GM18520 (cell line): ENCODE data around the gene INPP5B.
"Not testable (repeated sequence)": the region's sequence is repeated elsewhere in the genome, so short reads cannot be mapped to it uniquely, and the experiment has no call there.

Source experiments
- ATAC-seq: cut with Tn5 transposase; IDR thresholded peaks from one replicate; pipeline ENCODE4 v1.9.1; 2021; ENCODE audit not compliant: unreplicated experiment

Gene INPP5B

GRCh38 chr1:37946703-37947360 is at the start of gene INPP5B:
Gene INPP5B (minus strand): TSS chr1:37947053. CDS start chr1:37946308, 745 bp downstream.
- peak; percentile 51 for ATAC-seq

DNA sequence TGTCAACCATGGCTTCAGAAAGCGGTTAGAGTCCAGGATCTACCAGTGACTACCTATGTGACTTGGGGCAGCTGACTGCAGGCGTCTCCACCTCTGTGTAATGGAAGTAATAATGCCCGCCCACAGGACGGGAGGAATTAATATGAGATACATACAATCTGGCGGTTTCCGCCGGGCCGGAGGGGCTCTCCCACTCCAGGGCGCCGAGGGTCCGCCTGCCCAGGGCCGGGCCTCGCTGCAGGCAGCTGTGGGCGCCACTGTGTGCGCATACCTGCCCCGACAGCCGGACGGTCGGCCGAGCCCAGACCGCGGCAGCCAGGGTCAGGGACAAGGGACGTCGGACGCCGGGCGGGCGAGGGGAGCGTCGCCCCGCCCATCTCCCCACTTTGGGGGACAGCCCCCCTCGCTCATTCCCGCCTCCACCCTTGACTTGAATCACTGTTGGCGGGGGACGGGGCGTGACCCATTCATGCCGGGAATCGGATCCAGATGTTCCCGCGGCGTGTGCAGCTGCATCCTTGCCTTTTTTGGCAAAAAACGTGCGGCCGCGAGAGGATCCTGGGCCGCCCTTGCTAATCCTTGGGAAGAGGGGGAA is 49.0 kb upstream of the INPP5B start:
- ATAC-seq, result no peak

DNA sequence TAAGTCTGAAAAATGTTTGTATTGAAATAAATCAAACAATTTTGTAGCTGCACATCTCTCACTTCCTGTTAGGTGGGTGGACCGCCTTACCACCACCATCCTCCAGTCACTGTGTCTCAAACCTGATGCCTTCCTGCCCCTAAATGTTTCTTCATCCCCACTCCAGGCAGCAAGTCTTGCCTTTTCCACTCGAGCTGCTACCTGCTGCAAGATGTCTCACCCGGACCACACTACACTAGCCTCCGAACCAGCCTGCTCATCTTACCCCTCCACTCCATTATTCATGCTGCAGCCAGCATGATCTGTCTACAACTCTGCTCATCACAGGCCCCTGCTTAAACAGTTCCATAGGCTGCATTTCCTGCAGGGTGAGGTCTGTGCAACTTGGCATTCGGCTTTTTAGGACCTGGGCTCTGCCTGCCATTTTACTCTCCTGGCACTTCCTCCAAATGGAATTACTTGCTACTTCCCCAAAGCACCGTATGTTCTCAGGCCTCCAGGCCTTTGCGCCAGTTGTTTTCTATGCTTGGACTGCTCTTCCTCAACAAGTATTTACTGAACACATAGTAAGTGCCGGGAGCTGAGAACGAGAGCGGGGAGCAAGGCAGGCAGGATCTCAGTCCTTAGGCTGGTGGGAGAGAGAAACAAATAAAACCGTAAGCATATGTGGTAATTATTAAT is 48.2 kb upstream of the INPP5B start:
- no peak for ATAC-seq

DNA sequence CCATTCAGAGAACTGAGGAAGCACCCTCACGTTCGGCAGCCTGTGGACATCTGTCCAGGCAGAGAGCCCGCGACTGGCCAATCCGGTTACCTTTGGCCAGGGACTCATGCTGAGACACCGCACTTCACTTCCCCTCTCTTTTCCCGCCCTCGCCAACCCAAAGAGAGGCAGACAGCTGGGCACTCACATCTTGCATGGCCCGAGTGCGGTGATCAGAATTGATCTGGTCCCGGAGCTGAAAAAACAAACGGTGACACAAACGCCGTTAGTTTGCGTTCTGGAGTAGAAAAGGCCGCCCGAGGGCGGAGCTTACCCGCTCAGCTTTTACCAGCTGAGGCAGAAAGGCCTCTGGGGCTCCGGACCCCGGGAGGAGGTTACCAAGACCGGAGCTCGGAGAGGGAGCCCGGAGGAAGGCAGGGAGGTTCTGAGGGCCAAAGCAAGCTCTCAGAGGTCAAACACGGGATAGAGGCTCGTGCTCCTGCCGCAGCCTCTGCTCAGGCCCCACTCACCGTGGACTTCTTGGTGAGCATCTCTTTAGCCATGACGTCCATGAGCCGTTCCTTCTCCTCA is 42.6 kb upstream of the INPP5B start:
- peak; percentile 21 for ATAC-seq

- no peak for ATAC-seq
Observed at GRCh38 chr1:37987679-37988078, 40.8 kb upstream of the INPP5B start.

GRCh38 chr1:37983546-37983945 is 36.7 kb upstream of the INPP5B start:
- ATAC-seq, result no peak

DNA sequence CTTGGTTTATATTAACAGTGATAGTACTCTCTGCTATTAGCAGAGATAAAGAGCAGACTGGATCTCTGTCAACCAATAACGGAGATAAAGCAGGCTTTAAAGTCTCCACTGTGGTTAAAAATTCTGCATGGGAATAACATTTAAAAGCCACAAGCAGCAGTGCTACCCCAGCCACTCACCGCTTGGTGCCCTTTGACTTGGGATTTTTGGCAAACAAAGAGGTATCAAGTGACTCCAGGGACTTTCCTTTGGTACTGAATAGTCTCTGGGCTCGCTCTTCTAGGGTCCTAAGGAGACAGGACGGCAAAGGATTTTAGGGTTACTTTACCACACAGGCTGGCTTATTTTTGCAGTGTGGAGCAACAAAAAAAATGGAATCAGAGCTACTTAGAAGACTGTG is 31.7 kb upstream of the INPP5B start:
- ATAC-seq, result no peak

DNA sequence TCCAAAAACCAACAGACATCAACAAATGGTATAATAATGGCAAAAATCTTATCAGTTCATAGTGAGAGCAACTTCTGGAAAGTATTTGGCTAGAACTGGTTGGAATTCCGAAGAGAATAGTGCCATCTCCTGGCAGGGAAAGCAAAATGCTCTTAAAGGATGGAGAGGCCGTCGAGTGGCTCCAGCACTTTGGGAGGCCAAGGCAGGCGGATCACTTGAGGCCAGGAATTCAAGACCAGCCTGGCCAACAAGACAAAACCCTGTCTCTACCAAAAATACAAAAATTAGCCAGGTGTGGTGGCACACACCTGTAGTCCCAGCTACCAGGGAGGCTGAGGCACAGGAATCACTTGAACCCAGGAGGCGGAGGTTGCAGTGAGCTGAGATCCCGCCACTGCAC is 28.2 kb upstream of the INPP5B start:
- not testable (repeated sequence) for ATAC-seq

GRCh38 chr1:37974567-37974966 is 27.7 kb upstream of the INPP5B start:
- ATAC-seq, result no peak

GRCh38 chr1:37973684-37974083 is 26.8 kb upstream of the INPP5B start:
- ATAC-seq, result not testable (repeated sequence)

- ATAC-seq, result no peak
Observed at GRCh38 chr1:37965301-37965700, 18.4 kb upstream of the INPP5B start.

GRCh38 chr1:37964106-37964505 is 17.3 kb upstream of the INPP5B start:
- ATAC-seq, result not testable (repeated sequence)

DNA sequence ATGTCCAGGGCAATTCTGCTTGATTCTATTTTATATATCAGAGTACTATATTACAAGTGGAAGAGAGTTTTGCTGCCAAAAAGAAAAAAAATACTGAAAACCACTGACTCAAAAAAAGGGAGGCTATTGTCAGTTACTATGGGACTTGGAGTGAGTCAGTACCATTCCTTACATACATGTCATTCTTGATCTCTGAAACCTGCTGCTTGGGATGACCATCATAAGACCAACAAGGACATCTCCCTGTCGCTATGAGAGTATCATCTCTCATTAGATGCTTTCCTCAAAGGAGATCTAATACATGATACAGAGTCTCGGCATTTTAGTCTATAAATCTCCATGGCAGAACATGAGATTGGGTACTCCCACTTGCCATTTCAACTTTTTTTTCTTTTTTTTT is 11.8 kb upstream of the INPP5B start:
- no peak for ATAC-seq

DNA sequence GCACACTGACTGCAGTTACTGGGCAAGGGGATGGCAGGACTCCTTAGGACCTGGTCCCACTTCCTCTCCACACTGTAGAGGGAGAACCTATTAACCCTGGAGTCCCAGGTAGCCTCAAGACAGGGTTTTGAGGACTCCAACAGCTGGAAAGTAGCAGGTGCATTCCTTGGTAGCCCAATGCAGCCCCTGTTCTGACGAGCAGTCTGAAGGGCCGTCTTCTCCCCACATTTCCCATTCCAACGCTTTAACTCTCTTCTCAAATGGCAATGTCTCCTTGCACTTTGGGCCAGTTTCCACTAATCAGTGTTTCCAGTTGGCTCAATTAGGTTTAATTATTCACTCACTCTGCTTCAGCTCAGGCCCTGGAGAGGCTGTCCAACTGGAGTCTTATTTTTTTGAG is 8.8 kb upstream of the INPP5B start:
- ATAC-seq, result no peak

DNA sequence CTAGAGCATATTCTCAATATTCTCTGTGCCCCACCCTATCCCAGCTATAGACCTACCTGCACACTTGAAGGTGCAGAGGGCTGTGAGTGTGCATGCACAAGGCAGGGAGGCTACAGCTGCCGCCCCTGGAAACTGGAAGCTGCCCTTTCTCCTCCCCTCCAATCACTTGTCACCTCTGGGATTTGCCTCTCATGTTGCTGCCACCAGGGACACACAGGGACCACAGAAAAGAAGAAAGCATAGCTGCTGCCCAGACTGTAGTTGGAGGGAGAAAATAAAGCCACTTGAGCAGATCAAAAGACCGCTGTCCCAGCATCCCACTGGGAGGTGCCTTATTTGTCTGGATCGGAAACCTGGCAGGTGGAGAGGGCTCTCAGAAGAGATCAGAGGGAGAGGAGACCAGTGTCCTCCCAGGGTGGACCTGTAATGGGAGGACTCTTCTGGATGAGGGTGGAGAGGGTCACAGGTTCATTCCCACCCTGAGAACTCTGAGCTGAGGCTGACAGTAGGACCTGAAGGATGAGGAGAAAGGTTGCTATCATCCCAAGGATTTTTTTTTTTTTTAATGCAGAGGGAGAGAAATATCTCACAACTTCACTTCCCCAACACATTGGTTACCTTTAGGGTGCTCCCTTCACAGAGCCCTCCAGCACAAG is 7.6 kb upstream of the INPP5B start:
- no peak for ATAC-seq

DNA sequence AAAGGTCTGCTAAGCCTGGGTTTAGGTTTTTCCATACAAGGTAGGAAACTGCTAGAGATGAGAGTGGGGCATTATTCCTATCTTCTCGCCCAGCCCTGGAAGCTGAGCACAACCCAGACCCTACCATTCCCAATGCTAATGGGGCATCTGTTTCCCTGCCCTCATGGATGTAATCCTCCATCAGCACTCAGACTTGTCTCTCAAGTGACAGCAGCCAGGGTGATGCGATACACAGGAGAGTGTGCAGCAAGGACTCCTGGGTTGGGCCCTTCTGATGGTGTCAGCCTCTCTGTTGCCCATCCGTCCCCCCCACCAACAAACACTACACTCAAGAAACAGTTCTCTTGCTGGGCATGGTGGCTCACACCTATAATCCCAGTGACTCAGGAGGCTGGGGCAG is 5.9 kb upstream of the INPP5B start:
- ATAC-seq, result no peak

- ATAC-seq, result no peak
Observed at GRCh38 chr1:37951783-37952624, 5.2 kb upstream of the INPP5B start.

DNA sequence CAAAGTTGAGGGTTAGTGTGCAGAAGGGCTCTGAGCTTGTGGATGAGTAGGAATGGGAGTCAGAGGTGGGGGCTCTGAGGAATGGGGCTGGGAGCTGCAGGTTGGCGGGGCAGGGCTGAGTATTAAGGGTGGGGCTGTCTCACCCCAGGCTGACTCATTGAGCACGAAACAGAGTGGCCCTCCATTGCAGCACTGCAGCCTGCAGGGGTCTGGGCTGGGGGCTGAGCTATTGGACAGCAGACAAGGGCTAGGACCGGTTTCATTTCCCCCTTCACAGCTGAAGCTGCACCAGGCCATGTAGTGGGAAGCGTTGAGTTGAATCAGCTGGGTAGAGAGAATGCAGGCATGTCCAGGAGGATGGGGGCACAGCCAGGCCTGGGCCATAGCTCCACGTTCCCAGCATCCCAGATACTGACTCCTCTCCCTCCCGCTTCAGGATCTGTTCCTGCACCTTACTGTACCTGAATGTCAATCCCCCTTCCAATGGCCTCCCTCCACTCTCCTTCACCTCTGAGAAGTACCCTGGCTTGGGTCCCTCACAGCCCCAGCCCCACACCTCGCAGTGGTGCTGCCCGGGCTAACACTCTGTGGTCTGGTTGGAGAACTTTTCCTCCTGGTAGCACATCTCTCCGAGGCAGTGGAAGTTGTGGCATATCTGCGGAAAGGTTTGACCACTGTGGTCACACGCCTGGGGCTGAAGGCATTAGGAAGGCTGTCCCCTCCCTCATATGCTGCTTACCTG is 4.4 kb upstream of the INPP5B start:
- ATAC-seq, result no peak

DNA sequence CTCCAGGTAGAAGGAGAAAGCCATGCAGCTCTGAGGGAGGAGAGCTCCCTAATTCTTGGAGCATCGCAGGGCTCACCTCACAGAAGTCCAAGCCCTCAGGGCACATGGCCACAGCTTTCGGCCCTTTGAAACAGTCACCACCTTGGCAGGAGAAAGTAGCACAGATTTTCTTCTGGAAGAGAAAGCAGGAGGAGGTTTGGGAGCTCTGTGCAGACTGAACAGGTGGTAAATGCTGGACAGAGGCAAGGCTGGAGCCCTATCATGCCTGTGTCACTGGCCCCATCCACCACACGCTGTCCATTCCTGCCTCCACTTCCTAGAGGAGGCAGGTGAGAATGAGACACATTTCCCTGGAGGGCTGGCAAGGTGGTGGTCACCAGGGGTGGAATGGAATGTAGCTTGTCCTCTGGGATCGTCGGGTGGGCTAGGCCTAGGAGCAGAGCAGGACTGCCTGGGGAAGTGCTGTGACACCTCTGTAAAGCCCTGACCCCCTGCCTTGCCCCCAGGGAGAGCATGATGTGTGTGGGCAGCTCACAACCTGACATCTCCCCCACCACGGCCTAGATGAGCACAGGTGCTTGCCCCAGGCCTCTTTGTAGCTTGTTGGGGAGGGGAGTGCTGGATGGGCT is 2.8 kb upstream of the INPP5B start:
- ATAC-seq, result no peak
